GM19240 (cell line): ENCODE data around the gene ANKRD10.

Source experiments
- DNase-seq: peaks from one replicate; pipeline ENCODE4 v3.0.0; 2011; ENCODE audit warnings: low spot score; ENCODE audit not compliant: insufficient read length

The ANKRD10 gene

DNA sequence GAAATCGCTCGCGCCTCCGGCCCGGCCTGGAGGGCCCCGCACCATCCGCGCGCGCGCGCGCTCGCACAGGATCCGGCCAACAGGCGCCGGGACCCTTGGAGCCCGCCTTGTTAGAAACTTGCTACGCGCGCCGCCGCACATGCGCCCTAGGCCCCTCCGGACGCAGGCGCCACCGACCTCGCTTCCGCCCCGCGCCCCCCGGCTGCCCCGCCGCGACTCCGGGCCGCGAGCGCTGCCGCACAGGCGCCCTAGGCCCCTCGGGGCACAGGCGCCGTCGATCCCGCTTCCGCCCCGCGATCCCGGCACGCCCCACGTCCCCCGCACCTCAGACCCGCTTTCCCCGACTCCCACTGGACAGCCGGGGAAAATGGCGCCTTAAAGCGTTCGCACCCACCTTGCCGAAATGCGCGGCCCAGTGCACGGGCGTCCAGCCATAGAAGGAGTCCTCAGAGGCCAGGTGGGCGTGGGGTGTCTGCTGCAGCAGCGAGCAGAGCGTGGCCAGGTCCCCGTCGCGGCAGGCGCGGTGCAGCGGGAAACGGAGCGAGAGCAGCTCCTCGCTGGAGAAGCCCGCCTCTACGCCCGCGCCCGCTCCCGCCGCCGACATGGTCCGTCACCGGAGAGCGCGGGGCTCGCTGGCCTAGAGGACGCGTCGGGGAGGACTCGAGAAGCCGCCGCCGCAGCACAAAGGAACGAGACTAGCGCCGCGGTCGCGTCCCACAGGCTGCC lies 375 bp downstream of the ANKRD10 start:
- peak; percentile 38 for DNase-seq

DNA sequence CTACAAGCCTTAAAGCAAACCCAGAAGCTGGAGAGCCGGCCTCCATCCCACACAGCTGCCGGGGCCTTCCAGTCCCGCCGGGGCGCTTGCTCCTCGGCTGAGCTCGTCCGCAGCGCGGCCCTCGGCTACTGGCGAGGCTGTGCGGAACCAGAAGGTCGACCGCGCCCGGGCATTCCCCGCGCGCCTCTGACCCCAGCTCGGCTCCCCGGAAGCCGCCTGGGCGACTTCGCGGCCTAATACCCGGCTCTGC lies 863 bp downstream of the ANKRD10 start:
- DNase-seq = no peak

- DNase-seq = no peak
Observed at GRCh38 chr13:110913322-110914080, 1.4 kb downstream of the ANKRD10 start.

GRCh38 chr13:110912651-110913051 lies 2.2 kb downstream of the ANKRD10 start:
- DNase-seq = no peak

GRCh38 chr13:110911880-110912279 lies 3.0 kb downstream of the ANKRD10 start:
- no peak for DNase-seq

DNA sequence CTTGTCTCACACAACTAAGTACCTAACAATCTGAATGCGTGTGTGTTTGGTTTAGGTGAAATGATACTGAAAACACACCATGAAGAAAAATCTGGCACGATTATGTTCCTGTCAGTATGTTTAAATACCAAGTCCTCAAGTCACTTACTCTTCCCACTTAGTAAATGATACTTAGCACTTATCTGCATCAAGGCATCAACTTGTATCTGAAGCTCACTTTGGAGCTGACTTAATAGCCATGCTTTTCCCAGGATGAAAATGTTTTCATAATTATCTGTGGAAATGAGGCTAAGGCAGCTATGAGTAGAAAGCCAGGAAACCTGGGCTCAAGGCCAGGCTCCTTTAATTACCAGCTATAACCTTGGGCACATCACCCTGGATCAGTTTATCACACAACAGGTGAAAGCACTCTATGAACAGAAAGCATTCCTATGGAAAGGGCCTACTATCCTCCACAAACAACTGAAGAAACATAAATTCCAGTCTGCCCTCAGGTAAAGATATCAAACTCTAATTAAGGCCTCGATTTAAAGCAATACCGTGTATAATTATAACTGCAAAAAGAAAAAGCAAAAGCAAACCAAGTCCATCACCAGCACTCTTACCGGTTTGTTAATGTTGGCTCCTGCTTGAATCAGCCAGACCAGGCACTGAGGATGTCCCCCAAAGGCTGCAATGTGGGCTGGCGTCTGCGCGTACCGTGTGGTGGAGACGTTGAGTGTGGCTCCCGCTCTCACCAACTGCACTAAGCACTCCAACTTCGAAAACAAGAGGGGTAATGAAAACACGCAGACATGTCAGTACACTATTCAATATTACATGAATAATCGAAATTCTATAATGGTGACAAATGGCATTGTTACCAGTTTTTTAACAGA lies 4.6 kb downstream of the ANKRD10 start:
- DNase-seq = no peak

- DNase-seq = no peak
Observed at GRCh38 chr13:110907951-110908898, 6.6 kb downstream of the ANKRD10 start.

DNA sequence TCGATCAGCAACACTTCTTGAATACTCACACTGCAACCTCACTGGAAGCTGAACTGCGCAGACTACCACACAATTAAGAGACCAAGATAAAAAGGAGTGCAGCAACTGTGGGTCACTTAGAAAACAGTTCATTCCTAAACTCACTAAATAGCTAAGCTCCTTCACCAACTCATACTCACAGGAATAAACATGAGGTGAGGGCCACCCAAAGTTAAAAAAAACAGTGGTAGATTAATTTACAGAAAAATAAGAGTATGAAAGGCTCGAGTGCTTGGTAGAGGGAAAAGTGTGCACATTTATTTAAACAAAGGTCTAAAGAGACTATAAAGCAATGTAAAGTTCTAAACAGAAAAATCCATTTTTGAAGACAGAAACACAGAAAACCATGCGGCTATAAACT lies 7.6 kb downstream of the ANKRD10 start:
- no peak for DNase-seq

- DNase-seq = no peak
Observed at GRCh38 chr13:110904748-110905147, 10.1 kb downstream of the ANKRD10 start.

DNA sequence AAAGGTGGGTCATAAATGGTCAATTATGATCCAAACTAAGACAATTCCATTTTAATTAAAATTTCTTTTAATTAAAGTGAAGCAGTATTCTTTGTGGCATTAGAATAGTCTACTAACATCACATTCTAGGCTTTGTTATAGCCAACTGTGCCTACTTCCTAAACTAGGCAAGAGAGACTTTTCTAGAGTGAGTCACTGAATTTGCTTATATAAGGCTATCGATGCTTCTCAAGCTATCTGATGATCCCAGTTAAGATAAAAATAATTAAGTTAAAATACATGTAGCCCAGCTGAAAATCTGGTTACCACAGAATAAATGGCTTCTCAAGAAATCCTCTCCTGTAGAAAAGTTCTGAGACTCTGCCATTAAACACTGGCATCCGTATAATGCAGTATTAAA lies 12.5 kb downstream of the ANKRD10 start:
- no peak for DNase-seq

DNA sequence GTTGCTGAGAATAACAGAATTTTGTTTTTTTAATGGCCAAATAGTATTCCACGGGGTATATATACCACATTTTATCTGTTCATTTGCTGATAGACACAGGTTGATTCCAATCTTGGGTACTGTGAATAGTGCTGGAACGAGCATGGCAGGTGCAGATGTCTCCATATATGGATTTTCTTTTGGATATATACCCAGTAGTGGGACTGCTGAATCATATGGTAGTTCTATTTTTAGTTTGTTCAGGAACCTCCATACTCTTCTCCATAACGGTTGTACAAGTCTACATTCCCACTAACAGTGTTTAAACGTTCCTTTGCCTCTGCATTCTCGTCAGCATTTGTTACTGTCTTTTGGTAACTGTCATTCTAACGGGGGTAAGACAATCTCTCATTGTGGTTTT lies 17.3 kb downstream of the ANKRD10 start:
- DNase-seq = no peak

- no peak for DNase-seq
Observed at GRCh38 chr13:110897014-110897413, 17.9 kb downstream of the ANKRD10 start.

- DNase-seq = no peak
Observed at GRCh38 chr13:110894086-110894485, 20.8 kb downstream of the ANKRD10 start.

- no peak for DNase-seq
Observed at GRCh38 chr13:110893571-110893970, 21.3 kb downstream of the ANKRD10 start.

GRCh38 chr13:110890279-110891165 lies 24.3 kb downstream of the ANKRD10 start:
- DNase-seq = no peak

DNA sequence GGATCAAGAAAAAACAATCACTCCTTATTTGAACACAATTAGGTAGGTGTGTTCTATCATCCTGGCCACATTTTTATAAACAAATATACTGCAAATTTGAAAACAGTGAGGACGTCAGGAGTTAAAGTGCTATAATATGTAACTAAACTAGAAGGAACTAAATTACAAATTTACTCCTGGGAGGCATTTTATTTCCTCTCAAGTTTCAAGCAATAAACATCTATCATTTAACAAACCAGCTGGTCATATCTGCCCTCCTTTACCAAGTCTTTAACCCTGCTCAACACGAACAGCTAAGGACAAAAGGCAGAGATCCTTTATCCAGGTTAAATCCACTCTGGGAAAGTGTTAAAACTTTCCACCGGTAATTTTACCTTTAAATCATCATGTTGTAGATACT lies 26.5 kb downstream of the ANKRD10 start:
- DNase-seq = no peak

DNA sequence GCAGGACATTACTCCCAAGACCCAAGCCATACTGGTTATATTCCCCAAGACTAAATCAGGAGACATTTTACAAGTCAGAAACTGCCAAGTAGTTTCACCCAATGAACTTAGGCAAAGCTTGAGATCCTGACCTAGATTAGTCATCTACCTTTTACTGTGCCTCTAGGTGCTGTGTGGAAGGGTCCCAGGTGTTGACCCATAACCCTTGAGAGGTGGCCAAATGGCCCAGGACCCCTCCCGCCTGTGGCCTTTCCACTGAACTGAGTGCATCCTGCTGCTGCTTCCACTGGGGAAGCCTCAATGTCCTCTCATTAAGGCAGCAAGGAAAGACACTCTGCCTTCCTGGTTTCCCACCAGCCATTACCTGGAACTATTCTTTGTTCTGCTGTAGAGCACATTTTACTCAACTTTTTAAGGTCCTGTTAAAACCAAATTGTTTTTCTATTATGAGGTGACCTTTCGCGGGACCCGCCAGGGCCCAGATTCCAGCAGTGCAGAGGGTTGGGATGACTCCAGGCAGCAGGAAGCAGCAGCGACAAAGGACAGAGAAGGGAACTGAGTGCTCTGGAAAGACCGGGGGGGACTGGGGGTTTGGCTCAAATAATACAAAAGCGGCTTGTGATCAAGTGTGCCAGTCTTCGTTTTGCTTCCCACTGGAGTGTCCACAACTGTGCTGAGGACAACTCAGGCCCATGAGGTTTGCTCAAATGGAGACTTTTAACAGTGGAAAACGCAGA lies 27.1 kb downstream of the ANKRD10 start:
- DNase-seq = no peak

- no peak for DNase-seq
Observed at GRCh38 chr13:110886870-110887596, 27.8 kb downstream of the ANKRD10 start.
